ENCODE measurements around the gene EVPL.
A peak's percentile ranks its signal among the peaks of the same experiment; 100 is the strongest.
"Not testable (repeated sequence)": the region's sequence is repeated elsewhere in the genome, so short reads cannot be mapped to it uniquely, and the experiment has no call there.

The EVPL gene

GRCh38 chr17:76027159-76027839 lies at the start of gene EVPL:
TSS of gene EVPL (minus strand) at chr17:76027306. CDS start at chr17:76027198, 108 bp downstream.
- DNase-seq (ENCODE audit: low read depth in 2 of 2) = no peak

DNA sequence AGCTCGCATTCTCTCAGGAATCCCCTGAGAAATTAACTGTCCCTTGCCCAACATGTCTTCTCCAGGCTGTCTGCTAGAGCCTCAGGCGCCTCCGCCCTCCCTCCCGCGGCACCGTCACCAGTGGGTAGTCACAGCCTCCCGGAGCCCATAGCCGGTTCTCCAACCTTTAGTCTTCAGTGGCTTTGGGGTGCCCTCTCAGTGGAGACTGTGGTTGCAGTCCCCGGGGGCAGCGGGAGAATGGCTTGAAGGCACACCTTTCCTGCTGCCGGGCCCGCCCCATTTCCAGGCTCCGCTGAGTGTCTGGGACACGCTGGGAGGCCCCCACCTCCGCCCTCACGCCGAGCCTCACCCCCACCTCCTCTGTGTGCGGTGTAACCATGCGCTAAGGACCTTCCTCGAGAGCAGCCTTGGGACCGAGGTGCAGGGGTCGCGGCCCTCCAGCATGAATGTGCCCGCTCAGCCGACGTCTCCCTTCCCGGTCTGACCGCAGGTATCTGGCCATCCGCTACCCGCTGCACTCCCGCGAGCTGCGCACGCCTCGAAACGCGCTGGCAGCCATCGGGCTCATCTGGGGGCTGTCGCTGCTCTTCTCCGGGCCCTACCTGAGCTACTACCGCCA lies 49.1 kb upstream of the EVPL start:
- DNase-seq (ENCODE audit: low read depth in 2 of 2) = no peak

- DNase-seq (ENCODE audit: low read depth in 2 of 2) = no peak
Observed at GRCh38 chr17:76075364-76076145, 48.4 kb upstream of the EVPL start.

GRCh38 chr17:76074390-76075363 lies 47.6 kb upstream of the EVPL start, which contains the start of gene GALR2:
TSS of gene GALR2 (plus strand) at chr17:76074781. CDS start at chr17:76074884, 103 bp downstream.
- DNase-seq (ENCODE audit: low read depth in 2 of 2) = no peak

DNA sequence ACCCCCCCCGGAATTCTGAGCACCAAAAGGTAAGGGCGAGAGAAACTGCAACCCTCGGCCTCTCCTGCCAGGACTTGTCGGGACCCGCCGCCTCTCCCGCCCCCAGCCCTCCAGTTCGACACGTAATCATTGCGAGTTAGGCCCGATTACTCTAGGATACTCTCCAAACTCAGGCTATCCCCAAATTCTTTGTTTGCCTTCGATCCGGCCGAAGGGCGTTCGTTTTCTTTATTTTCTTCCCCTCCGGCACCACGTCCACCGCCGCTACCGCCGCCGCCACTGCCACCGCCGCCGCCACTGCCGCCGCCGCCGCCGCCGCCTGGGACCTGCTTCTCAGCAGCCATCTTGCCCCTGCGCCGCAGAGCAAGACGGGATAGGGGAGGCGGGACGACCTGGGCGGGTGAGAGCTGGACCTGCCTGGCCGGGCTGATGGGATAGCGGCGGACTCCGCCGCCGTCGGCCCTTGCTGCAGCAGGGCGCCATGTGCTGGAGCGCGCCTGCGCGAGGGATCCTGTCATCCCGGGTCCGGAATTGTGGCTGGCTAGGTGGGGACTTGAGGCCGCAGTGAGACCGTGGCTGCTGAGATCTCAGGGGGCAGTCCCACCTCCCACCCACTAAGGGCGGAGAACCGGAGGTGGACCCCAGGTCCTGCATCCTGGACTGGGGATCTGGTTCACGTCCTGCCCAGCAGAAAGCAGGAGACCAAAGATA lies 45.2 kb upstream of the EVPL start, which contains the start of gene SRP68:
TSS of gene SRP68 (minus strand) at position 370 of the 711 bp plus-strand sequence. CDS start at position 344, 26 bp downstream.
- peak; percentile 81 to 84 for DNase-seq (ENCODE audit: low read depth in 2 of 2)

DNA sequence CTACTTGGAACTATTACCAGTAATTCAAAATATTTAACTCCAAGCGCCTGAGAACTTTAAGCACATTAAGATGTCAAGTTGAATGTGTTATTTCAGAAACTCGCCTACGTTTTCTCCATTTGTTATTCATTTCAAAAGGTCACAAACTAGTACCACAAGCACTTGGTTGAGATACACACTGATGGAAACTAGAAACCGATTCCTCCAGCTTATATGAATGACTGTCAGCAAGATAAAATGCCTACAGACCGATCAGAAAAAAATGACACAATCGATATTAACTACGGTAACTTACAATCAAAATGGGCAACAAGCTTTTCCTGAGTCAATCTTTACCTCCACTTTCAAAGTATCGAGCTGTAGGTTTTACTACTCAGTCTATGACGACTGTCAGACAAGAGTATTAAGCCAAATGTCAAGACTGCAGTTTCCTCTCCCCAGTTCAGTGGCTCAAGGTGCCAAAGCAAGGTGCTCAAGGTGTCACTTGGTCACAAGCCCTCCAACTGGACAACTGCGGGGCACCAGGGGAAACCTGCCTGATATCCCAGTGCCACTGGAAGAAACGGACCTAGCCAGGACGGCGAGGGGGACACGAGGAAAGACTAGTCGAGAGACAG lies 44.5 kb upstream of the EVPL start:
- no peak for DNase-seq (ENCODE audit: low read depth in 2 of 2)

- DNase-seq (ENCODE audit: low read depth in 2 of 2) = no peak
Observed at GRCh38 chr17:76065775-76066174, 38.7 kb upstream of the EVPL start.

- no peak for DNase-seq (ENCODE audit: low read depth in 2 of 2)
Observed at GRCh38 chr17:76063875-76064546, 36.9 kb upstream of the EVPL start.

DNA sequence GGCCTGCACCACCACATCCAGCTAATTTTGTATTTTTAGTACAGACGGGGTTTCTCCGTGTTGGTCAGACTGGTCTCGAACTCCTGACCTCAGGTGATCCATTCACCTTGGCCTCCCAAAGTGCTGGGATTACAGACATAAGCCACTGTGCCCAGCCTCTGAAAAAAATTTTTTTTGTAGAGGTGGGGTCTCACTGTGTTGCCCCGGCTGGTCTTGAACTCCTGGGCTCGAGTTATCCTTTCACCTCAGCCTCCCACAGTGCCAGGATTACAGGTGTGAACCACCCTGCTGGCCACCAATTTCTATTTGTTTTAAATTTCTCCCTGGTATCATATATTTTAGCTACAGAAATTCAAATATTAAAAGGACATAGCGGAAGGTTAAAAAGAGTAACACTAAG lies 31.2 kb upstream of the EVPL start:
- DNase-seq (ENCODE audit: low read depth in 2 of 2) = not testable (repeated sequence)

- DNase-seq (ENCODE audit: low read depth in 2 of 2) = no peak
Observed at GRCh38 chr17:76056882-76057281, 29.8 kb upstream of the EVPL start.

GRCh38 chr17:76054112-76054476 lies 27.0 kb upstream of the EVPL start:
- no peak for DNase-seq (ENCODE audit: low read depth in 2 of 2)

DNA sequence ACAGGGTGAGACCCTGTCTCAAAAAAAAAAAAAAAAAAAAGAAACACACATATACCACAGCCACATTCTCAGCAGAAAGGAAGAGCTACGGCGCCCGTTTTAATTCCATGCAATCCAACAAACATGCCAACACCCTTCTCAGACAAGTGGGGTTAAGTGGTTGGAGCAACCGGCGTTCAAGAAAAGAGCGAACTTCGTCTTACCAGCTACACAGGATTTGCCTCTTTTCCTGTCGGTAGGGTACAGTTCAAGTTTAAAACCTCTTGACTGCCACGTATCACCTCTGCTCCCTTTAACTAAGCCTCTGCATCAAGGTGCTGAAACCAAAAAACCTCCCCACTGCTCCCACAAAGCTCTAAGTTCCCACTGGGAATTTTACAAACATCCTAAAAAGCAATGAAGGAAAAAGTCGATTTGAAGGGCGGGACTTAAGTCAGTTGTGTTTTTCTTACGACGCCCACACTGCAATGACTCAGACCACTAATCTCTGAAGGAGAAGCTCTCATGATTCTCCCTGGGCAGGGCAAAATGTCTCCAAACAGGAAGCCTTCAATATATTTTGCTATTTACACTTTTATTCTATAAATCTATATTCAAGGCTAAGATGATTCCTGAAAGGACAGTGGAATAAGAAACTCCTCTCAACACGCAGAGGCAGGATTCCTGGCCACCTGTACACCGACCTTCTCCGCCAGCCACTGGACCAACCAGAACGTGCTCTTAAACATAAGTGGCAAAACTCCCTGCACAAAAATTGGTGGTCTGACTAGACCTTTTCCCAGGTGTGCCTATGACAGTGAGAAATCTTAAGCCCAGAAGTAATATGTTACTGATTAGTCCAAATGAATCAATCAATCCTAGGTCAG lies 26.4 kb upstream of the EVPL start:
- DNase-seq (ENCODE audit: low read depth in 2 of 2) = no peak

- DNase-seq (ENCODE audit: low read depth in 2 of 2) = no peak
Observed at GRCh38 chr17:76051561-76051960, 24.5 kb upstream of the EVPL start.

GRCh38 chr17:76050538-76051467 lies 23.7 kb upstream of the EVPL start:
- DNase-seq (ENCODE audit: low read depth in 2 of 2) = no peak

- DNase-seq (ENCODE audit: low read depth in 2 of 2) = no peak
Observed at GRCh38 chr17:76049836-76050537, 22.9 kb upstream of the EVPL start.

- no peak for DNase-seq (ENCODE audit: low read depth in 2 of 2)
Observed at GRCh38 chr17:76049239-76049638, 22.1 kb upstream of the EVPL start.

DNA sequence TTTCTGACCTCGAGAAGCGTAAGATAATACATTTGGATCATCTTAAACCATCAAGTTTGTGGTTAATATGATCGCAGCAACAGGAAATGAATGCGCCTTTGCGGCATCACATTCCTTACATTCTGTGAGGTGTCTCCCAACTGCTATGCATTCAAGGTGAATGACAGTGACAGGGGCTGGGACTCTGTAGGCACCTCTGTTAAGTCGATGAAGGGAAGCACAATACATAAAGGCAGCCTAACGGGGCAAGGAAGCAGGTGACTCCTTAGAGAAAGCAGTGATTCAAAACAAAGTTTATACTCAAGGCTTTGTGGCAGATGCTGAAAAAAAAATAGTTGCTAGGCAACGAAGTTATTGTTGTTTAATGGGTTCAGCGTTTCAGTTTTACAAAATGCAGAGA lies 21.6 kb upstream of the EVPL start:
- DNase-seq (ENCODE audit: low read depth in 2 of 2) = no peak
